ENCODE measurements around the gene SGTA. TPM values are rescaled to one million over a fixed set of nuclear protein-coding genes. Genes with fewer than 3 reads are reported as not detected.
"Not testable (repeated sequence)": the region's sequence is repeated elsewhere in the genome, so short reads cannot be mapped to it uniquely, and the experiment has no call there.

SGTA gene
- total RNA-seq, 2 experiments from 2014 or later: 84.8 to 87.4 TPM

DNA sequence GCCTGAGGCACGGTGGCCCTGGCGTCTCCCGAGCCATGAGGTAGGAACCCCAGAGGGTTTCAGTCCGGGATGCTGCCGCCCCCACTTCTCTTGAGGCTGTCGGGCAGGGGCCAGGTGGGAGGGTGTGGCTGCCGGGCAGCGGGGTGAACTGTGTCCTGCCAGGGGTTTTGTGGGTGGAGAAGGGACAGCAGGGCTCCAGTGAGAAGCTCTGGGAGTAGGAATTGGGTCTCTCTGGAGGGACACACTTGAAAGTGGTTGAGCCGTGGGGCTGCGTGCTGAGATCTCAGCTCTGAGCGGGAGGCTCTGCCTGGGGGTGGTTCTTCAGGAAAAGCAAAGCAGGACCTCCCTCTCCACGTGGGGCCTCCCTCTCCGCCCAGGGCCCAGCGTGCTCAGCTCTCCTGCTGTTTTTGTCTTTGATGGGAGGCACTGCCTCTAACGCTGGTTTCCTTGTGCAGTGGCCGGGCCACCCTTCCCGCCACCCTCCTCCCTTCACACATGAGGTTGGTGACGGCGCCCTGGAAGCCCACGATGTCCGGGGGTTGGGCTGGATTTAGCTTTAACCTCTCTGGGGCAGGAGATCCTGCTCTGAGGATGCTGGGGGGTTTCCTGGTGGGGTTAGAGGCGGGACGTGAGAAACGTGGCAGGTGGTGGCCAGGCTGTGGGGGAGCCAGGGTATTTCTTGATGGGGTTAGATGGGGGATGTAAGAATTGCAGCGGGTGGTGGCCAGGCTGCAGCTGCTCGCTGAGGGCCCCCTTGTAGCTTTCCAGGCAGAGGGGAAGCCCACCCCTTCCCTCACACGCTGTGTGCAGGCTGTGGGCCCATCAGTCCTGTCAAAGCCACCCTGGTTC, 21.3 kb upstream of the SGTA start:
- H3K27me3 Mint-ChIP-seq: no peaks in the 10 kb centered on the region
- peaks cover 22% of the 10 kb centered on the region for H3K36me3 Mint-ChIP-seq
- DNase-seq: no peak
- peak overlapping the region; percentile 25 for H3K27ac Mint-ChIP-seq
- peaks cover 2% of the 10 kb centered on the region for H3K4me1 Mint-ChIP-seq
- H3K9me3 Mint-ChIP-seq: no peaks in the 10 kb centered on the region
- no peak overlapping the region for H3K4me3 Mint-ChIP-seq

- H3K27me3 Mint-ChIP-seq: no peaks in the 10 kb centered on the region
- H3K27ac Mint-ChIP-seq: peak overlapping the region; percentile 25
- no peak for DNase-seq
- no peaks in the 10 kb centered on the region for H3K9me3 Mint-ChIP-seq
- no peak overlapping the region for H3K4me3 Mint-ChIP-seq
- peaks cover 17% of the 10 kb centered on the region for H3K36me3 Mint-ChIP-seq
- H3K4me1 Mint-ChIP-seq: peaks cover 2% of the 10 kb centered on the region
Measured at GRCh38 chr19:2803486-2804155, 20.5 kb upstream of the SGTA start.

DNA sequence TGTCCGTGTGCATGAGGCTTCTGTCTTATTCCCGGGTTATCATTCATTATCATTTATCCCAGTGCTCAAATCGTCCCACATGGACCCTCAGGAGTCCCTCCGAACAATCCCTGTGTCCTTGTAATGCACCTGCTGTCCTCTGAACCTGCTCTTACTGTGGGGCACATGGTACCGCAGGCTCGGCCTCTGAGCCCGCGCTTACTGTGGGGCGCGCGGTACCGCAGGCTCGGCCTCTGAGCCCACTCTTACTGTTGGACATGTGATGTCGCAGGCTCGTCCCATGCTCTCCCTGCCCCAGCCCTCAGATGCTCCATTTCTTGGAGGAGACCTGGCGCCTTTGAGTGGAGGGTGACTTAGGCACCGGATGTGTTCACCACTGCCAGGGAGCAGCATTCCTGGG, 19.8 kb upstream of the SGTA start:
- peaks cover 2% of the 10 kb centered on the region for H3K4me1 Mint-ChIP-seq
- H3K9me3 Mint-ChIP-seq: no peaks in the 10 kb centered on the region
- peaks cover 16% of the 10 kb centered on the region for H3K36me3 Mint-ChIP-seq
- no peak overlapping the region for H3K27ac Mint-ChIP-seq
- H3K4me3 Mint-ChIP-seq: no peak overlapping the region
- H3K27me3 Mint-ChIP-seq: no peaks in the 10 kb centered on the region
- DNase-seq: no peak

DNA sequence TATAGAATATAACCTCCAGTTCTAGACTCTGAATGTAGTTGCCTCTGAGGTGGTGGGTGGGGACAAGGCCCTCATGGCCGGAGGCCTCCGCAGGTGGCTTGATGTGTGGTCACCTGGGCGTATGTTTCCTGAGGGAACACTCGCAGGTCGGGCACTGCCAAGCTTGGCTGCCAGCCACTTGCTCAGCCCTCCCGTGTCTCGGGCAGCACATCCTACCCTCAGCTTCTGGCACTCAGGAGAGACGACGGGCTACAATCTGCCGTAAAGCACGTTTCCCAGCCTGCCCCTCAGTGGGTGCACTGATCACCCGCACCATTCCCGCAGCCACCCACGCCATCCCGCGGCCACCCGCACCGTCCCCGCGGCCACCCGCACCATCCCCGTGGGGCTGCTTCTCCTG, 17.4 kb upstream of the SGTA start:
- no peaks in the 10 kb centered on the region for H3K9me3 Mint-ChIP-seq
- H3K4me1 Mint-ChIP-seq: peaks cover 2% of the 10 kb centered on the region
- H3K4me3 Mint-ChIP-seq: no peak overlapping the region
- H3K27me3 Mint-ChIP-seq: no peaks in the 10 kb centered on the region
- DNase-seq: no peak
- H3K27ac Mint-ChIP-seq: no peak overlapping the region
- H3K36me3 Mint-ChIP-seq: peaks cover 20% of the 10 kb centered on the region

DNA sequence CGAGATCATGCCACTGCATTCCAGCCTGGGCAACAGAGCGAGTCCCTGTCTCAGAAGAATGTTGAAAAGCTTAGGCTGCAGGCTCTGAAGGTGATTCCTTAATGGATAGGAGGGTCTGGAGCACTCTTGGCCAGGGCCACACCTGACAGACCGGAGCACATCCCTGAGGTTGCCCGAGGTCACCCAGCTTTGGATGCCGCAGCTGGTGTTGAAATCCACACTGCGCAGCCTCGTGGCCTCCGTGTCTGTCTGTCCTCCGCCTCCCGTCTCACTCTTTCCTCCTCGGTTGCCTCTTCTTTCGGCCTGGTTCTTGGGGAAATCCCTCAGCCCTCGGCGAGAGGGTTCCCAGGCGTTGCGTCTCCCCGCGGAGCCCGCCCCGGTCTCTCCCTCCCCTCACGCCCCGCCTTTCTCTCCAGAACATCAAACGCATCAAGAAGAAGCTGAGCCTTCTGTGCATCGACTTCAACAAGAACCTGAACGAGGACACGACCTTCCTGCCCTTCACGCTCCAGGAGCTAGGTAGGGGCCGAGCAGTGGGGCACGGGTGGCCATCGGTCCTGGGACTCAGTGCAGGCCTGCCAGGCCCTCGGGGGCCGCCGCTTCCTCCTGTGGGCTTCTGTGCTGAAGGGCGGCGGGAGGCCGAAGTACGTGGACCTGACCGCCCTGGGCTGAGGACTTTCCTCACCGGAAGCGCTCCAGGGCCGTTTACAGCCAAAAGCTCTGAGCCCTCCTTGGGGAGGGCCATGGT, 16.4 kb upstream of the SGTA start:
- H3K9me3 Mint-ChIP-seq: no peaks in the 10 kb centered on the region
- no peak overlapping the region for H3K4me3 Mint-ChIP-seq
- no peaks in the 10 kb centered on the region for H3K27me3 Mint-ChIP-seq
- H3K27ac Mint-ChIP-seq: no peak overlapping the region
- H3K36me3 Mint-ChIP-seq: peaks cover 17% of the 10 kb centered on the region
- H3K4me1 Mint-ChIP-seq: peaks cover 2% of the 10 kb centered on the region
- no peak for DNase-seq

- no peaks in the 10 kb centered on the region for H3K9me3 Mint-ChIP-seq
- no peak for DNase-seq
- no peaks in the 10 kb centered on the region for H3K27me3 Mint-ChIP-seq
- H3K4me3 Mint-ChIP-seq: no peak overlapping the region
- H3K27ac Mint-ChIP-seq: no peak overlapping the region
- no peaks in the 10 kb centered on the region for H3K4me1 Mint-ChIP-seq
- H3K36me3 Mint-ChIP-seq: peaks cover 13% of the 10 kb centered on the region
Measured at GRCh38 chr19:2798733-2799132, 15.7 kb upstream of the SGTA start.

DNA sequence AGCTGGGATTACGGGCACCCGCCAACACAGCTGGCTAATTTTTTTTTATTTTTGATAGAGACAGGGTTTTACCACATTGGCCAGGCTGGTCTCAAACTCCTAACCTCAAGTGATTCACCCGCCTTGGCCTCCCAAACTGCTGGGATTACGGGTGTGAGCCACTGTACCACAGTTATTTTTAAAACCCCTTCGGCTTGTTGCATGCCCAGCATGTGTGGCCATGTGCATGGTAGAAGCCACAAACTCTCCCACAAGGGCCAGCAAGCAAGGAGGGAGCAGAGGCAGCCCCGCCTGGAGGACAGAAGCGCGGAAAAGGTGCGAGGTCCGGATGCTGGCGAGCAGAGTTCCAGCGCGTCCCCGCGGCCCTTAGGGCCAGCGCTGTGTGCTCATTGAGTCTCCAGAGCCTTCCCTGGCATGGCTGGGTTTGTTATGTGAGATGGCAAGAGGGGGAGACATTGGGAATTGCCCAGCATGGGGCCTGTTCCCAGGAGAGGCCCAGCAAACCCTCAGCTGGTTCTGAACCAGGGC, 15.1 kb upstream of the SGTA start:
- Mint-ChIP-seq H3K9me3 (no peaks in the 10 kb centered on the region), H3K27me3 (no peaks in the 10 kb centered on the region), H3K4me3 (no peak overlapping the region), H3K36me3 (peaks cover 16% of the 10 kb centered on the region), H3K27ac (no peak overlapping the region), H3K4me1 (no peaks in the 10 kb centered on the region)
- no peak for DNase-seq

DNA sequence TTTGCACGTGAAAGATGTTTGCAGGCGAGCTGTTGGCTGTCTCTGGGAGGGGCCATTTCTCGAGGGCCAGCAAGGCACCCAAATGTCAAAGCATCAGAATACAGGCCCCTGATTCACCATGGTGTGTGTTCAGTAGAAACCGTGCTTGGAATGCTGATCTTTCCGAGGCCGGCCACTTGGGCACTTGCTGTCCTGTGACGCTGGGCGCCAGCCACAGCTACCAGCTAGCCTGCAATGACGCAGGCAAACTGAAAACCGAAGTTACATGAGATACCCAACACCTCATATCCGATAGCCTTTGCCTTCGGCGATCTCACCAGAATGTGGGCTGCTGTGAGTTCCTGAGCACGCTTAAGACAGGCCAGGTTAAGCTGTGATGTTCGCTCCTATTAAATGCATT, 14.2 kb upstream of the SGTA start:
- H3K9me3 Mint-ChIP-seq: no peaks in the 10 kb centered on the region
- H3K4me3 Mint-ChIP-seq: no peak overlapping the region
- H3K36me3 Mint-ChIP-seq: peaks cover 18% of the 10 kb centered on the region
- H3K27me3 Mint-ChIP-seq: no peaks in the 10 kb centered on the region
- no peak for DNase-seq
- no peaks in the 10 kb centered on the region for H3K4me1 Mint-ChIP-seq
- H3K27ac Mint-ChIP-seq: no peak overlapping the region

GRCh38 chr19:2796659-2797266, 13.7 kb upstream of the SGTA start:
- no peaks in the 10 kb centered on the region for H3K4me1 Mint-ChIP-seq
- DNase-seq: no peak
- no peak overlapping the region for H3K27ac Mint-ChIP-seq
- H3K36me3 Mint-ChIP-seq: peaks cover 19% of the 10 kb centered on the region
- no peak overlapping the region for H3K4me3 Mint-ChIP-seq
- no peaks in the 10 kb centered on the region for H3K9me3 Mint-ChIP-seq
- no peaks in the 10 kb centered on the region for H3K27me3 Mint-ChIP-seq

DNA sequence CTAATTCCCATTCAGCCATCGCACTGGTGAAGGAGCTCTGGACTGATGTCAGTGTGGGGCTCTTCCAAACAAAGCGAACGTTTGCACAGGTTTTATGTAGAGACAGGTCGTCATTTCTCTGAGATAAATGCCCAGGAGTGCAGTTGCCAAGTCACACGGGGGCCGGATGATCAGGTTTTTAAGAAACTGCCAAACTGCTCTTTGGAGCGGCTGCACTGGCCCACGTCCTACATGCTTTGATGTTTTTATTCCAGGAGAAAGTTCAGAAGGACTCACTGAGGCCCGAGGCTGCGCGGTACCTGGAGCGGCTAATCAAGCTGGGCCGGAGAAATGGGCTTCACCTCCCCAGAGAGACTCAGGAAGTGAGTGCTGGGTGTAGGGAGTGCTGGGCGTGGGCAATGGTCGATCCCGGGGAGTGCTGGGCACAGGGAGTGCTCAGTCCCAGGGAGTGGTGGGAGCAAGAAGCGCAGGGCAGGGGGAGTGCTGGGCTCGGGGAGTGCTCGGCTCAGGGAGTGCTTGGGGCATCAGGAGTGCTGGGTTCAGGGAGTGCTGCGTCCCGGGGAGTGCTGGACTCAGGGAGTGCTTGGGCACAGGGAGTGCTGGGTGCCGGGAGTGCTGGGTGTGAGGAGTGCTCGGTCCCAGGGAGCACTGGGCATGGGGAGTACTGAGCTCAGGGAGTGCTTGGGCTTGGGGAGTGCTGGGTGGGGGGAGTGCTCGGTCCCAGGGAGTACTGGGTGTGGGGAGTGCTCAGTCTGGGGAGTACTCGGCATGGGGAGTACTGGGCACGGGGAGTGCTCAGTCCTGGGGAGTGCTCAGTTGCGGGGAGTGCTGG, 13.0 kb upstream of the SGTA start:
- Mint-ChIP-seq H3K27ac (no peak overlapping the region), H3K9me3 (no peaks in the 10 kb centered on the region), H3K36me3 (peaks cover 19% of the 10 kb centered on the region), H3K4me1 (no peaks in the 10 kb centered on the region), H3K27me3 (no peaks in the 10 kb centered on the region), H3K4me3 (no peak overlapping the region)
- no peak for DNase-seq

- H3K27ac Mint-ChIP-seq: no peak overlapping the region
- DNase-seq: no peak
- H3K4me3 Mint-ChIP-seq: no peak overlapping the region
- H3K36me3 Mint-ChIP-seq: peaks cover 23% of the 10 kb centered on the region
- H3K9me3 Mint-ChIP-seq: no peaks in the 10 kb centered on the region
- H3K27me3 Mint-ChIP-seq: no peaks in the 10 kb centered on the region
- H3K4me1 Mint-ChIP-seq: peaks cover 6% of the 10 kb centered on the region
Measured at GRCh38 chr19:2793577-2793976, 10.5 kb upstream of the SGTA start.

DNA sequence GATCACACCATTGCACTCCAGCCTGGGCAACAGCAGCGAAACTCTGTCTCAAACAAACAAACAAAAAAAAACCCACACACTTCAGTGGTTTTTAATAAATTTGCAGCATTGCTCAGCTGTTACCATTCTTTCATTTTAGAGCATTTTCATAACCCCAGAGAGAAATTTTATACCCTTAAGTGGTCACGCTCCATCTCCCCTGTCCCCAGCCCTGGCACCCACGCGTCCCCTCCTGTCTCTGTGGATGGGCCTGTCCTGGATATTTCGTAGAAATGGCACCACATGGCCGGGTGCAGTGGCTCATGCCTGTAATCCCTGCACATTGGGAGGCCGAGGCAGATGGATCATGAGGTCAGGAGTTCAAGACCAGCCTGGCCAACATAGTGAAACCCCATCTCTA, 10.1 kb upstream of the SGTA start:
- peaks cover 24% of the 10 kb centered on the region for H3K36me3 Mint-ChIP-seq
- DNase-seq: no peak

DNA sequence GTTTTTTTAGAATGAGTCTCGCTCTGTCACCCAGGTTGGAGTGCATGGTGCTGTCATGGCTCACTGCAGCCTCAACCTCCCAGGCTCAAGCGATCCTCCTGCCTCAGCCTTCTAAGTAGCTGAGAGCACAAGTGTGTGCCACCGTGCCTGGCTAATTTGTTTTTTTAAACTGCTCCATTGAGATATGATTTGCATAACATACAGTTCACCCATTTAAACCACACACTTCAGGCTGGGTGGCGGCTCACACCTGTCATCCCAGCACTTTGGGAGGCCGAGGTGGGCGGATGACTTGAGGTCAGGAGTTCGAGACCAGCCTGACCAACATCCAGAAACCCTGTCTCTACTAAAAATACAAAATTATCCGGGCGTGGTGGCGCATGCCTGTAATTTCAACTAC, 9.6 kb upstream of the SGTA start:
- H3K9me3 Mint-ChIP-seq, DNase-seq, H3K27me3 Mint-ChIP-seq, H3K4me1 Mint-ChIP-seq, H3K27ac Mint-ChIP-seq, H3K4me3 Mint-ChIP-seq: not testable (repeated sequence)
- H3K36me3 Mint-ChIP-seq: peaks cover 28% of the 10 kb centered on the region

More for the DNA sequence above, 10.1 kb upstream of the SGTA start:
- Mint-ChIP-seq H3K4me1 (peaks cover 6% of the 10 kb centered on the region), H3K9me3 (no peaks in the 10 kb centered on the region), H3K4me3 (no peak overlapping the region), H3K27me3 (no peaks in the 10 kb centered on the region), H3K27ac (no peak overlapping the region)

DNA sequence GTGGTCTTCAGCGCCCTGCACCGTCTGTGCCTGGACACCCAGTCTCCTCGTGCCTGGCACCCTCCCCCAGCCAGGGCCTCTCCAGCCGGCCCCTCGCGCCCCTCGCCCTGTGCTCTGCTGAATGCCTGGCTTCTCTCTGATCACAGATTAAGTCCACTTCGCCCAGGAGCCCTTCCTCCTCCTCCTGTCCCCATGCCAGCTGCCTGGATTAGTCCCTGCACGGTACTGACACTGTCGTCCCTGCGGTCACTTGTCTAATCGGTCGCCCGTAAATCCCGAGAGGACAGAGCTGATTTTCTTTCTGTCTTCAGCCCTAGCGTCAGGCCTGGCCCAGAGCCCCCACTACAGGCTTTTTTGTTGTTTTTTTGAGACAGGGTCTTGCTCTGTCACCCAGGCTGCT, 8.8 kb upstream of the SGTA start:
- peaks cover 15% of the 10 kb centered on the region for H3K4me1 Mint-ChIP-seq
- DNase-seq: no peak
- no peak overlapping the region for H3K4me3 Mint-ChIP-seq
- no peaks in the 10 kb centered on the region for H3K27me3 Mint-ChIP-seq
- H3K36me3 Mint-ChIP-seq: peaks cover 28% of the 10 kb centered on the region
- no peak overlapping the region for H3K27ac Mint-ChIP-seq
- H3K9me3 Mint-ChIP-seq: no peaks in the 10 kb centered on the region
